ENCODE data around the gene STC2.
"Not testable (repeated sequence)": the region's sequence is repeated elsewhere in the genome, so short reads cannot be mapped to it uniquely, and the experiment has no call there.

The STC2 gene

DNA sequence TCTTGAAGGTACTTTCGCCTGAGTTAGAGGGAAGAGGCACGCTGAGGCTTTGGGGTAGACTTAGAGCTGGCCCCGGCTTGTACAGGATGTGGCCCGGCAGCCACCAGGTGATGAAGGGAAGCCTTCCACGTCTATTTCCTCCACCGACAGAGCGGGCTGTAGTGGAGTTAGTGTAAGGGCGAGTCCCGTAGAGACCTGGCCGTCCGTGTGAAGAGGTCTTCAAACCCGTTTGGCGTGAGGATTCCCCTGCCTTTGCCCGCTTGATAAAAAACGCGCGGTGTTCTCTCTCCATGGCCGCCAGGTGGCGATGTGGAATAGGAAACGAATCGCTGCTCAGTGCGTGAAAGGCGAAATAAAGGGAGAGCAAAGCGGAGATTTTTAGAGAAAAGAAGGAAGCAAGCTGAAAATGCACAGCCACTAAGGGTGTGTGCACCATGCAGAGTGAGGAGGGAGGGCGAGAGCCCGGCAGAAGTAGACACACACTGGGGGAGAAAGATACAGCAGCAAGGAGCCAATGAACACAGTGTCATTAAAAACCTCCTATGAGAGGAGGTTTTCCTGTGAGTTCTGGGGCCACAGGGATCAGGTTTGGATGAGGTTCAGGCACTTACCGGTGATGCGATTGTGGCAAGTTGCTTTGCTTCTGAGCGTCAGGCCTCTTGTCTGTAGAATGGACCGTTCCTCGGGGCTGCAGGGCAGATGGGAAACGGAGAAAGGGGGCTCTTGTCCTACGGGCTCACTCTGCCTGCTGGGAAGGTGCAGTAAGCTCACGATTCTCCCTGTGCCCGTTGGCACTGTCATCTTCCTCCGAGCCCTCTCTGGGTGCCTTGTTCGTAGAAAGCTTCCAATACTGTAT is 34.2 kb downstream of the STC2 start:
- no peak for DNase-seq

DNA sequence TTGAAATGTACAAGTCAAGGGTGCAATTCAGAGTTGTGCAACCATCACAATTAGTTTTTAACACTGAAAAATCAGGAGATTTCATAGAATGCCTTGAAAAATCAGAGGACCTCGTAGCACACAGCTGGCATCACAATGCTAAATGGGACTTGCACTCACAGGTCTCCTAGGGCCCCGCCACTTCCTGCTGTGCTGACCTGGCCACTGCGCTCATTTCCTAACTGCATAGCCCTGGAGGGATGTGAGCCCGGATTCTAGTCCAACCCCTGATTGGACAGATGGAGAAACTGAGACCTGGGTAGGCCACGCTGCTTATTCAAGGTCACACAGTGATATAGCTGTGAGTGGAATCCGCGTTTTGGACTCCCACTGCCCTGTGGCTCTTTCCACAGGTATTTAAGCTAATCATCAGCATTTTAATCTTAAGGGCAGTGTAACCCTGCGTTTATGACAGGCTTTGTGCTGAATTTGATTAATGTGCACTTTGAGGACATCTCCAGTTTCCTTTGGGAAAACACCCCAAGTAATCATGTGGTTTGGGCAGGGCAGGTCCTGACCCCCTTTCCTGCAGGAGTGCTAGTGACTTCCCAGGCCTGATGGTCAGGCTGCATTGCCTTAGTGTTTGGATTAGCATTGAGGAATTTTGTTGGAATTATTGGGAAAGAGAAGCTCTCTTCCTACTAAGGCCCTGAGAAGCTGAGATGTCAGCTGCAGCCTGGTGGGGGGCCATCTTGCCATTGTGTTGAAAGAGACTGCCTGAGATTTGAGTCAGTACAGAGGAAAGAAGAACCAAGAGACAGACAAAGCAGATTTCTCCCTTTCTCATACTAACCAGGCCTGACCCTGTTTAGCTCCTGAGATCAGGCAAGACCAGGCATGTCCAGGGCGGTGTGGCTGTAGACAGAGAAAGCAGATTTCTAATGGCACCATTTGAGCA is 36.2 kb downstream of the STC2 start:
- DNase-seq = no peak

DNA sequence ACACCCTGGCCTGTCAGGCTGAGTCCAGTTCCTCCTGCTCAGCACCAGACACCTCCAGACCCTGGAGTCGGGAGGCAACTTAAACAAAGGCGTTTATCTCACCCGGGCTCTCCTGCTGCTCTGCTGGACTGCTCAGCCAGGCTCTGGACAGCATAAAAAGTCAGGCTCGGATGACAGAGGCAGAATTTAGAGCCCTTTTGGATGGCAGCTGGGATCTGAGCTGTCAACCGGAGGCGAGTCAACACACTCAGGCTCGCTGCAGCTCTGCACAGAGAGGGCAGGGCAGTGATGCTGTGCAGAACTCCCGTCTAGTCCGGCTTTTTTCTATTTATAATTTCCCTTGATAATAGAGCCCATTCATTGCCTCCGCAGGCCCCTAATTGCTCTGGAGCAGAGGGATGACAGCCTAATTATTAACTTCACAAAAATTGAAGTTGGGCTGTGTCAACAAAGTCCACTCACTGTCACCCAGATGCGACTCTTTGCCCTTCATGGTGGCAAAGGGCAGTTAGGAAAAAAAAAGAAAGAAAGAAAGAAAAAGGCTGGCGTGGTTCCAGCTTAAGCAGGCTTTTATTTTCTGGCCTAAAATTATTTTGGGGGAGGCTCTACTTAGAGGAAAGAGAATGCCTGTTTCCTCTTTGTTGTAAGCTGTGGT is 37.6 kb downstream of the STC2 start:
- DNase-seq = no peak

GRCh38 chr5:173289372-173289771 is 38.8 kb downstream of the STC2 start:
- no peak for DNase-seq

GRCh38 chr5:173288632-173289031 is 39.6 kb downstream of the STC2 start:
- DNase-seq = no peak

- DNase-seq = no peak
Measured at GRCh38 chr5:173287086-173287485, 41.1 kb downstream of the STC2 start.

- DNase-seq = not testable (repeated sequence)
Measured at GRCh38 chr5:173284343-173284958, 43.8 kb downstream of the STC2 start.

GRCh38 chr5:173283318-173284288 is 44.6 kb downstream of the STC2 start:
- no peak for DNase-seq

DNA sequence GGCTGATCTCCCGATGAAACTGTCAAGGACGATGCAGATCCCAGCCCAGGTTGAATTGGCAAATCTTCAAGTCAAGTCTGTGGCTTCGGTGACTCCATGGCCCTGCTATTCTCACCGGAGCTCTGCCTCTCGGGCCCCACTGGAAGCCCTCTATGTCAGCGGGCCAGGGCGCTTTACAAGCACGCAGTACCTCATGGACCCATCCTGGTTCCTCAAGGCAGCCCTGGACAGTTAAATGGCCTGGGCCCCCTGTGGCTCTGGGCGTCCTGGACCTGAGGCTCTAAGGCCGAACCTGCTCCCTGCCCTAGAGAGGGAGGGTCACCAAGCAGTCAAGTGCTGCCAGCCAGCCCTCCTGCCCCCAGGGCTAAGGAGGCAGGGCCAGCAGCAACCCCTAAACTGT is 45.3 kb downstream of the STC2 start:
- DNase-seq = no peak

- DNase-seq = no peak
Measured at GRCh38 chr5:173281910-173282309, 46.3 kb downstream of the STC2 start.

DNA sequence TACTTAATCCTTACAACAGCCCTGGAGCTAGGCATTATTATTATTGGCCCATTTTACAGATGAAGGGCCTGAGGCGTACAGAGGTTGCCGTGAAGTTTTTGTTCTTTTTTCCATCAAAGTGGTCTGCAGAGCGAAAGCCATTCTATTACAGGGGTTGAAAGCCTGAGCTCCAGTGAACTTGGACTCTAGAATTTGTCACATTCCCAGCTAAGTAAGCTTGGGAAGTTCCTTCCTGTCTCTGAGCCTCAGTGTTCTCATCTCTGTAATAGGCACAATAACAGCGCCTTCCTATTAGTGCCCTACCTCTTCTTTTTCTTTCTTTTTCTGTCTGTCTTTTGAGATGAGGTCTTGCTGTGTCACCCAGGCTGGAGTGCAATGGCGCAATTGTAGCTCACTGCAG is 49.0 kb downstream of the STC2 start:
- DNase-seq = no peak

GRCh38 chr5:173278641-173279040 is 49.6 kb downstream of the STC2 start:
- DNase-seq = no peak

DNA sequence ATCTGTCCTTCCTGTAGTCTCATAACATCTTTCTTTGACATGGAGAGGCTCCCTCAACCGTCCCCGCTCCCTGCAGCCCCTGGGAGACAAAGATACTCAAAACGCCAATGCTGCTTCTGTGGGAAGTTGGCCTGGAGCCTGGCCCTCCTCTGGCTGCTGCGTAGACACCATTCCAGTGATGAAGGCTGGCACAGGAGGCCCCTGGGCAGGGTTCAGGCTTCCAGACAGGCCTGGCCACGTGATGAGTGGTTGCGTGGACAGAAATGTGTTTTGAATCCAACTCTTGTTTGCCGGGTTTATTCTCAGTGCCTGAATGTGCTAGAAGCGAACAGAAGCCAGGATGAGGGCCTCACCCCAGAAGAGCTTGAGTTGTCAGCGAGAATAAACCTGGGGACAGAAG is 50.0 kb downstream of the STC2 start:
- no peak for DNase-seq

GRCh38 chr5:173274771-173275170 is 53.4 kb downstream of the STC2 start:
- no peak for DNase-seq

GRCh38 chr5:173271419-173271818 is 56.8 kb downstream of the STC2 start:
- no peak for DNase-seq

- no peak for DNase-seq
Measured at GRCh38 chr5:173268750-173269432, 59.3 kb downstream of the STC2 start.

- DNase-seq = no peak
Measured at GRCh38 chr5:173265433-173265832, 62.8 kb downstream of the STC2 start.
